GM15510 (cell line): Measurements from ENCODE around the gene RBMS3.

Source experiments
- POLR2A ChIP-seq: IDR thresholded peaks from 3 replicates; pipeline ENCODE4 v1.6.1; 2011; ENCODE audit warnings: borderline replicate concordance; ENCODE audit not compliant: insufficient read length; ENCODE audit errors: extremely low read depth

The RBMS3 gene

DNA sequence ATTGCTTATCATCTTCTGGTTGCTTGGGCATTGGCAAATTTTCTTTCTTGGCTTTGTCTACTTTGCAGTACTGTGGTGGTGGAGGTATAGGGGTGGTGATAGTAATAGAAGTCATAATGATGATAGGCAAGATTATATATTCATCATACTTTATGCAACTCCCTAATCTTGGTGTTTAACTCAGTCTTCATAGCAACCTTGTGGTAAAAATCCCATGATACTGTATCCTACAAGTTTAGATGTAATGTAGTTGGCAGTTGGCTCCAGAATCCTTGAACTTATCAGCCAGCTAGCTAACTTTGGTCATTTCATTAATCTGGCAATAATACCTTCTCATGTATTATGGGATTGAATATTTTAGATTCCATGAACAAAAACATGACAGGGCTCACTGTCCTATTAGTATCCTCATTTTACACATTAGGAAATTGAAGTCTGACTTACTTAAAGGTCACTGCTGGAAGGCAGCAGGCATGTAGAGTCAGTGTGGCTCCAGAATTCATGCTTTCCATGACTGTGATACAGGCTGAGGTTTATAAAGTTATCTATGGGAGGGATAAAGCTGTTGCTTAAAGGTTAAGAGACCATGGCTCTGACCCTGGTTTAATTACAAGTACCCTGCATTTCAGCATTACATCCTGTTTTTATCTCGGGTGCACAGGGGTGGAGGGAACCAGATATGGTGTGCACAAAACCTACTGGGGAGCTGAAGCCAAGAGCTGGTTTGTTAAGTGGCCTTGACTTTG, 33.3 kb downstream of the RBMS3 start:
- no peak for TF ChIP-seq POLR2A

DNA sequence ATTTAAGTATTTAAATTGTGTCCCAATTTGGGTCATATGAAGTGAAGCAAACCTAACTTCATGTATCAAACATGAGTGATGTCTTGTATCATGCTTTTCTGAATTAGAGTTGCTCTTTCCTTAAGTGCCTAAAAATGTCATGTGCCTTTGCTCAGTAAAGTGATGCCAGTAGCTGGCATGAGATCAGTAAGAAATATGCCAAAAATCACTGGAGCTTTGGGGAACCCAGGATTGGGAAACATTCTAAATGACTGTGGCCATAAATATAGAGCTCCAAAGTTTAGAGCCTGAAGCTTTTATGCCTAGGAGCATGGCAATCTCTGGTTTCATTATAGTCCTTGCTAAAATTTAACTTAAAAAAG, 33.8 kb downstream of the RBMS3 start:
- TF ChIP-seq POLR2A: no peak

DNA sequence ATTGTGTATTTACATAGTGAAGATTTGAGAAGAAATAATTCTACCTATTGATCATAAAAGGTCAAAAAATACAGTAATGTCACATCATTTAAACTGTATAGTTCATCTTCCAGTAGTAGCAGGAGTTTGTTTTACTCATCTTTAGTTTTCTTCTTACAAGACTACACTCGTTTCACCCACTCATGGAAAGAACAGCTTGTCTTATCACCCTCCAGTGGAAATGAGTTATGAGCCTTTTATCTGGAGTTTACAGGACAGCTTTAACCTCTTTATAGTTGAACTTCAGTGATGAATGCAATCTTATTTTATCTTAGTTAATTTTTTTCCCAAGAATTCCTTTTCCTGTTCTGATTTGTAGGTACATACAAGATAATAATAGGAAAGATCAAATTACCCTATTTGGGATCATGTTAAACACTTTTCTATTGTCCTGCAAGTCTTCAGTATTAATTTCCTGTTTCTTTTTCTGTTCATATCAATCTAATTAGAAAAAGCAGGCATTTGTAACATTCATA, 36.8 kb downstream of the RBMS3 start:
- TF ChIP-seq POLR2A: no peak

DNA sequence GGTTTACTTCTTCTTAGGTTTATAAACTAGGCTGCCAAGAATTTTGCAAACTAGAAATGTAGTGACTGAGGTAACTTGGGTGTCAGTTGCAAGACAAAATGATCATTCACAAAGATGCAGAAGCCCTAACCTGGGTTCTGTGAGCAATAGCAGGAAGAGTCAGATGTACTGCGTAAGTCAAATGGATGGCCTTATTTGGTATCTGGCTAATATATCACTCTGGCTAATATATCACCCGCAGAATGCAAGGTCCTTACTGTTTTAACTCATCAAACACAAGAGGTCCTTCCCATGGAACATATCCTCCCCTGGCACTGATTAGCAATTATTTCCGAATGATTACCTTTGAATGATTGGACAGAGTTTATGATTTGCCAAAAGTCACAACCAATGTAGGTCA, 37.4 kb downstream of the RBMS3 start:
- no peak for TF ChIP-seq POLR2A

DNA sequence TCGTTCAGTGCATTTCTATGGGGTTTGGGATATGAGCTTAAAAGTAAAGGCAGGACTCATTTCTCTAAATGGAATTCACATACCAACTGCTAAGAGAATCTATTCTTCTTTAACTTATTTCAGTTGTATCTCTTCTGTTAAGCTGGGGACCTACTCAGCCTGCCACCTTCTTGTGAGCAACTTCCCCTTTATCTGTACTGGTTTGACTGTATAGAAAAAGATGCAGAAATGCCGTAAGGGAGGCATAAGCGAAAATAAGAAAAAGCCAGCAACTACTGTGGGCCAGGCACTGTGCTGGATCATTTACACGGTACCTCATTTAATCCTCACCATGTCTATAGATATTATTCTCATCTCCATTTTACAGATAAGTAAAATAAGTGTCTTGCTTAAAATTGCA, 38.4 kb downstream of the RBMS3 start:
- TF ChIP-seq POLR2A: no peak

DNA sequence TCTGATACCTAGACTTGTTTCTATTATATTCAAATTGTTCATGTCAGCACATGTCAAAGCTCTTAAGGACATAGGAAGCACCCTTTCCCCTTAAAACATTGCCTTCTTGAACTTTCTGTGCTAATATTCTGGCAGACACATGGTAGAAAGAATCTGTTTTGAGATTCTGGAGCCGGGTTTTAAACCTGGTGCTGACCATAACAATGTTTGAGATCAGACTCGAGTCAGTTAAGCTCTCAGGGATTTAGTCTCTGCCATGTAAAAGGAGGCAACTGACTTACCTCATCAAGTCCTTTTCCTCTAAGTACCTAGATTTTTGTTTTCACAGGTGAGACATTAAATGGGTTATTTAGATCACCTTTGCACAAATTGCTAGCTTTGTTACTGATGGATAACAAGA, 38.9 kb downstream of the RBMS3 start:
- TF ChIP-seq POLR2A: no peak

DNA sequence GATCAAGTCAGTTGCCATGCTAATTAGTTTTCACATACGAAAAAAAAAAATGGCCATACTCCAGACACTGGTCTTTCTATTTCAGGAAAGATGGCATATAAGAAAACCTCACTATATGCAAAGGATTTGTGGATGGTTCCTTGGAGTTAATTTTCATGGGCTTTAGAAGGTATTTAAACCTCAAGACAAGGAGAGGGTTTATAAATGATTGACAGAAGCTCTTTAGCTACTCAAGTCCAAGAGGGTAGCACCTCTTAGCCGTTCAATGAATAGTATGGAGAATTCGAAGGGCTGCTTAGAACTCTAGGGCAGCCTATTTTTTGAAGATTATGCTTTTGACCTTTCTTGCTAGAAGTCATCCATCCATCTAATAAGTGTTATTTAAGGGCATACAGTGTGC, 41.7 kb downstream of the RBMS3 start:
- TF ChIP-seq POLR2A: no peak

DNA sequence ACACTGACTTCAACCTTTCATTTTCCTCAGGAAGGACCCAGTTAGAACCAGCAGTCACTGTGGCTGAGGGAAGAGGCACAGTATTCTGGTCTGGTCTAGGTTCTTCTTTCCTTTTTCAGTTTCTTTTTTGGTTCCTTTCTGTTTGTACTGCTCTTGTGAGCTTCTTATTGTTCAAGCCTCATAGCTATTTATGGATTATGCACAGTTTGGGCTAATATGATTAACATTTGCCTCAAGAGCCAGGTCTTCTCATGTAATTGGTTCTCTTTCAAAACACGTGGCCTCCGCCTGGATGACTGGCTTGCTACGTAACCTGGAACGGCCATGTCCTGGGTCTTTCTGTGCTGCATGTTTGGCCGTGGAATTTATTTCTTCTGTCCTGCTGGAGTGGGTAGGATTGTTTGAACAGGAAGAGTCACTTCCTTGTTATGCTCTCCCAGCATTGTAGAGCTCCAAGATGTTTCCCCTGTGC, 43.3 kb downstream of the RBMS3 start:
- no peak for TF ChIP-seq POLR2A

DNA sequence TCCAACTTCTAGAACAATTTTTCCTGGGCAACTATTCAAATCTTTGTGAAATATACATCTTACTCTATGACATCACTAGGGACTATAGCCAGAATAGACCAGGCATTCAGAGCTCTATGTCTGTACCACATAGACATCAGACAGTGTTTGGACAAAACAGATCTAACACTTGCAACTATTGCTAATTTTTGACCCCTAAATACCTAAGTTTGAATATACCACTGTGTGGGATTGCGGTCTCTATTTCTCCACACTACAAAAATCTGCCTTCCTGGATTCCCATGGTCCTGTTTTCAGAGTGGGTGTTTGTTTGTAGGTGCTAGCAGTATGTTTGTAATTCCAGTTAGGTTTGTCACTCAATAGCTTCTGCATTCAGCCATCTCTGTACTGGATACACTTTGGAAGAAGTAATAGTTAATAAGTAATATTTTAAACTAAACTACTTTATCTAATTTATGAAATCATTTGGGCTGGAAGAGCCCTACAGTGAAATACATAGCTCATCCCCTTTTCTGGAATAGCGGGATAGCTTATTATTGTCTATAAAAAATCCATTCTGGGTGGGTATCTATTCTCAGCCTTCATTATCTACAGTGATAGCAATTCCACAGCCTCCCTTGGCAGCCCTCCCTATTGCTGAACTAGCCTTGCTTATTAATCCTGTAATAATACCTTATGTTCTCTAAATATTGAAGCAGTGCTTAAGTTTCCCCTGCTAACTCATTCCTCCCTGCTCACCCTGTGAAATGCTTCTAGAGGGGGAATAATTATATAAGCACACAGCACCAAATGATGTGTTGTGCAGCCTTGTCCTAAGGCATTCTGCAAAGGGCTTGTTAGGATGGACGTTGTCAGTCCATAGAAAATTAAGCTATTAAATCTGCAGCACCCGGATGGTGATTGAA, 49.4 kb downstream of the RBMS3 start:
- no peak for TF ChIP-seq POLR2A

DNA sequence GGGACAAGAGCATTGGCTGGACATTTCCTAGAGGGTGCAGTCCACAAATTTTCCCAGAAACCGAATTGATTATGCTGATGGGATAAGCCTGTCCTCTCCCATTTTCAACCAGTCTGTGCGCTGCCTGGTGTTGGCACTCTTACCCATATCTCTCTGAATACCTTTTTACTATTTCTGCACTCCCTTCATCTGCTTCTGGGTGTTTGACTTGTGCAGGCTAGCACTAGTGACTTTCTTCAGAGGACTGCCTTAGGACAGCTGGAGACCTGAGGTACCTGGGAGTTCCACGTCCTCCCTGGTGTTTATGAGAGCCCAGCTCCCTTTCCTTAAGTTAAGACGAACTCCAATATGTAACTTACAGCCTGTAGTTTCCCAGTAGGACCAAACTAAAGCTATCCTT, 50.2 kb downstream of the RBMS3 start:
- no peak for TF ChIP-seq POLR2A

DNA sequence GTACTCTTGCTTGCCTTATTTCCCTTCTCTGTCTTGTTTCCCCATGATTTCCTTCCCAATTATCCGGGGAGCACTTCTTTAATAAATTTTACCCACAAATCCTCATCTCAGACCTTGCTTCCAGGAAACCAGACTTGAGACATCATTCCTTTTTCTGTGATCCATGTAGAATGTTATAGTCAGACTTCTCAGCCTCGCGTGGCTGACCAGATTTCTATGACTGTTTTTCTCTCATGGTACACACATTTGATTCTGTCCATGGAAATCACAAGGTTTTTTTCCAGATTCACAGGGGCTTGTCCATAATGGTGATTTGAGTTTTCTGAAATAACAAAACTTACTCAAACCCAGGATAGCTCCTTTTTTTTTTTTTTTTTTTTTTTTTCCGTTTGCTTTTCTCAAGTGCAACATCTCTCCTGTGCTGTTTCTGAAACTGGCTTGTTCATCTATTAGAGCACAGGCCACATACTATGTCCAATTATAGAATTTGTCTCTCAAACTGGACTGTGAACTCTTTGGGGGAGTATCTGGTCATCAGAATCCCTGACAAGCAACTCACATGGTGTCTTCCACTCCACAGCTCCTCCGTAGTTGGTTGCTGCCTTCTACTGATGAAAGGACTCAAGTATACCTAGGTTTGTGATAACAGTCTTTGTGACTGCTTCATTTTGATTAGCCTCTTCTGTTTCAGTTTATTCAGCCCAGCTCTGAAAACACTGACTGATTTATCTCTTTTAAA, 50.8 kb downstream of the RBMS3 start:
- no peak for TF ChIP-seq POLR2A

DNA sequence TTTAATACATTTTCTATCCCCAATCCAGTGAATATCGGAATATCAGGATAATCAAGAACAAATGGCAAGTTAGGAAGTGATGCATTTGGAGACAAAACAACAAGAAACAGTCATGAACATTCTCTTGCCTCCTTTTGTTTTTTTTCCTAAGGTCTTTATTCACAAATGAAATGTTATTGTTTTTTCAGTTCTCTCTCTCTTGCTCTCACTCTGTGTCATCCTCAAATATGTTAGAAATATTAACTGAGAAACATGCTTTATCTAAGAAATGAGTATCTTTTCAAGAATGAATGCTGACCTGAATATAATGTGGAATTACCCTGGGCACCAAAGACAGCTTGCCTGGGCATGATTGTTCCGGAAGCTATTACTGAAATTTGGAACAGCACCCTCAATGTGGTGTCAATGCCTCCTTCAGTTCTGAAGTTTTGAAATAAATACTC, 51.3 kb downstream of the RBMS3 start:
- TF ChIP-seq POLR2A: no peak

DNA sequence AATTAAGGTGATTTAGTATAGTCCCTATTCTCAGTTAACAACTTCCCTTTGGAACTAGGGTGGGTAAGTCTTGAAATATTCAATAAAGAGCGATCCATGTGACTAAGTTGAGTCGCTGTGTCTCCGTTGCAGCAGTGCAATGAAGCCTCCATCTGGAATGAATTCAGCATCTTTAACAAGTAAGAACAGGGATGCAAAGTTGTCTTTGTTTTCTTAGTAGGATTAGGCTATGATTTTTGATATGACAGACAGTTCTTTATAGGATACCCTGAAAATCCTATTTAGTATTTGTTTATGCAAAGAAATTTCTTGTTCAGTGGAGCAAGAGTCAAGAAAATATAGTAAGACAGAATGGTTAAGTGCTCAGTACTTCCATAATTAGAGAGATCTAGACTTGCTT, 52.7 kb downstream of the RBMS3 start:
- no peak for TF ChIP-seq POLR2A

DNA sequence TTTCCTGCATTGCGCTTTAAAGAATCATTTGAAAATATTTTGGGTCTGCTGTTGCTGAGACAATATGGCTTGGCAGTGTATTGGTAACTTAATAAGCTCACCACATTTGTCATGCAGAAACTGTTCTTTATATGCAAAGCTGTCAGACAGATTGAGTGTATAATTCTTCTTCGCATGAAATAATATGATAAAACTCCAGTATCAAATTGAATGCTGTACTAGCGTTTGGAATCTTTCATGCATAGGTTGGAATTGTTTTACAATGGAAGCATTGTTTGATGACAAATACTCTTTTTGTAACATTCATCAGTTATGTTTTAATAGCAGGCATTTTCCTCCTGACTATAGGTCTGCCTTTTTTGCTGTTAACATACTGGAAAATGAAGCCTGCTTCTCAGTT, 53.8 kb downstream of the RBMS3 start:
- no peak for TF ChIP-seq POLR2A

DNA sequence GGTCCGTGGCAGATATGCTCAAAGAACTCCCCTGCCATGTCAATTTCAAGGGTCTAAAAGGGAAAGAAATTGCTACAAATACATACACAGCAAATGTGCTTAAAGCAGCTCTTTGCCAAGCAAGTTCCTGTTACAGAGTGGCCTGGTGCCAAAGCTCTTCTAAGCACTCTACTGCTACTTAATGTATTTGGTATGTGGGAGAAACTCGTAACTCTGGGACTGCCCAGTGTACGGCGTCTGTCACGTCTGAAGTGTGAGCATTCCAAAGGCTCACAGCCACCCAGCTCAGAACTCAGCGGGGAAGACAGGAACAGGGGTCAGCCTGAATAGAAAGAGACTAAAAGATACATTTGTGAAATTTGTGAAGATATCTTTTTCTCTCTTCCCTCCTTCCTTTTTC, 54.6 kb downstream of the RBMS3 start:
- TF ChIP-seq POLR2A: no peak
